GM23338 (cell line): ENCODE measurements around the gene TMEM163. TPM values are rescaled to one million over a fixed set of nuclear protein-coding genes. Genes with fewer than 3 reads are reported as not detected.

Experiments used
- ATAC-seq: fragments of 200-7000 bp; cut with Tn5 transposase; 3 replicates; pipeline ENCODE4 v1.9.1; 2020
- DNase-seq: peaks from one replicate; pipeline ENCODE4 v3.0.0-alpha.2; 2015; ENCODE audit warnings: low spot score
- H2AFZ ChIP-seq: fragments of 200-600 bp; sonication (generic); 2 replicates; pipeline ENCODE4 v1.8.0; 2016; ENCODE audit warnings: antibody characterized with exemption, mild to moderate bottlenecking, moderate library complexity
- H3F3A ChIP-seq: fragments of 200-600 bp; sonication (generic); replicated peaks from 2 replicates; pipeline ENCODE4 v1.8.0; 2017; ENCODE audit warnings: antibody characterized with exemption, mixed run types, low read depth
- H3K27ac ChIP-seq: fragments of 200-600 bp; sonication (generic); 2 replicates; pipeline ENCODE4 v1.6.1; 2016; ENCODE audit warnings: low read depth
- H3K27me3 ChIP-seq: fragments of 200-600 bp; sonication (generic); 2 replicates; pipeline ENCODE4 v1.8.0; 2016; ENCODE audit warnings: mild to moderate bottlenecking, mixed run types, moderate library complexity; ENCODE audit not compliant: insufficient read depth
- H3K36me3 ChIP-seq: fragments of 200-600 bp; sonication (generic); 2 replicates; pipeline ENCODE4 v1.8.0; 2016; ENCODE audit warnings: mild to moderate bottlenecking; ENCODE audit not compliant: insufficient read depth
- H3K4me1 ChIP-seq: fragments of 200-600 bp; sonication (generic); 2 replicates; pipeline ENCODE4 v1.8.0; 2016; ENCODE audit warnings: mild to moderate bottlenecking, moderate library complexity; ENCODE audit not compliant: insufficient read depth
- H3K4me2 ChIP-seq: fragments of 200-600 bp; sonication (generic); 2 replicates; pipeline ENCODE4 v1.7.1; 2017; ENCODE audit warnings: mixed run types
- H3K4me3 ChIP-seq: fragments of 200-600 bp; sonication (generic); 2 replicates; pipeline ENCODE4 v1.6.1; 2016; ENCODE audit warnings: mixed run types
- H3K79me2 ChIP-seq: fragments of 200-600 bp; sonication (generic); replicated peaks from 2 replicates; pipeline ENCODE4 v1.8.0; 2017; ENCODE audit warnings: mild to moderate bottlenecking; ENCODE audit not compliant: insufficient read depth
- H3K9me2 ChIP-seq: fragments of 200-600 bp; sonication (generic); 2 replicates; pipeline ENCODE4 v1.8.0; 2017; ENCODE audit not compliant: insufficient read depth
- H4K20me1 ChIP-seq: fragments of 200-600 bp; sonication (generic); replicated peaks from 2 replicates; pipeline ENCODE4 v1.8.0; 2017; ENCODE audit warnings: mild to moderate bottlenecking; ENCODE audit not compliant: insufficient read depth
- H3K27ac Mint-ChIP-seq: 2 replicates; pipeline ENCODE4 v1.8.0; 2020; ENCODE audit warnings: inconsistent platforms, mild to moderate bottlenecking, moderate library complexity, mixed read lengths
- H3K27me3 Mint-ChIP-seq: 3 replicates; pipeline ENCODE4 v1.8.0; 2022; ENCODE audit warnings: low read depth, mild to moderate bottlenecking, moderate library complexity, mixed read lengths, inconsistent platforms; ENCODE audit not compliant: insufficient read depth, poor library complexity
- H3K36me3 Mint-ChIP-seq: 3 replicates; pipeline ENCODE4 v1.8.0; 2021; ENCODE audit warnings: low read depth, mild to moderate bottlenecking, inconsistent platforms, moderate library complexity, mixed read lengths
- H3K4me1 Mint-ChIP-seq: 3 replicates; pipeline ENCODE4 v1.8.0; 2020; ENCODE audit warnings: mild to moderate bottlenecking, inconsistent platforms, mixed read lengths
- H3K4me3 Mint-ChIP-seq: 3 replicates; pipeline ENCODE4 v1.8.0; 2021; ENCODE audit warnings: moderate library complexity, mild to moderate bottlenecking, inconsistent platforms, mixed read lengths
- H3K9me3 Mint-ChIP-seq: 3 replicates; pipeline ENCODE4 v1.8.0; 2020; ENCODE audit warnings: moderate library complexity, mild to moderate bottlenecking, inconsistent platforms, mixed read lengths
- EZH2phosphoT487 ChIP-seq: fragments of 200-600 bp; sonication (generic); IDR thresholded peaks from one replicate; pipeline ENCODE4 v1.8.1; 2018; ENCODE audit warnings: antibody characterized with exemption; ENCODE audit not compliant: unreplicated experiment
- JUNB ChIP-seq: IDR thresholded peaks from one replicate; pipeline ENCODE4 v1.6.1; 2016; ENCODE audit warnings: antibody characterized with exemption; ENCODE audit not compliant: unreplicated experiment
- NANOG ChIP-seq: IDR thresholded peaks from 2 replicates; pipeline ENCODE4 v1.6.1; 2016; ENCODE audit warnings: antibody characterized with exemption, borderline replicate concordance
- POLR2AphosphoS5 ChIP-seq: IDR thresholded peaks from 2 replicates; pipeline ENCODE4 v1.6.1; 2016; ENCODE audit warnings: antibody characterized with exemption, low read depth
- STAT1 ChIP-seq: IDR thresholded peaks from one replicate; pipeline ENCODE4 v1.6.1; 2016; ENCODE audit warnings: antibody characterized with exemption; ENCODE audit not compliant: unreplicated experiment
- ZNF114 ChIP-seq: fragments of 250-450 bp; sonication (Bioruptor Pico); IDR thresholded peaks from 2 replicates; pipeline ENCODE4 v1.5.0; 2020; ENCODE audit warnings: mild to moderate bottlenecking, moderate library complexity
- polyA plus RNA-seq: library from polyadenylated mRNA; unstranded; fragments of >200 nt; fragmentation: Nextera tagmentation; extraction: Ambion mirVana; gene quantifications from 2 replicates; pipeline ENCODE4 v1.2.1, GENCODE V29; 2016
- total RNA-seq: library from RNA; depleted of rRNA; stranded (reverse); fragments of >200 nt; shearing (Covaris generic); gene quantifications from 2 replicates; pipeline ENCODE4 v1.2.3, GENCODE V29; 2014
- TF ChIP-seq, protein P1 (sequence below): IDR thresholded peaks from one replicate; pipeline ENCODE4 v1.6.1; 2018; ENCODE audit warnings: antibody characterized with exemption; ENCODE audit not compliant: unreplicated experiment
- TF ChIP-seq, protein P2 (sequence below), 2 experiments: fragments of 200-600 bp in 1 of 2; sonication (generic) in 1 of 2; conservative IDR thresholded peaks; 2 replicates each; pipeline versions ENCODE4 v1.5.1 to v1.6.1; 2016 to 2017; ENCODE audit warnings: antibody characterized with exemption in 2 of 2, low read depth in 2 of 2, mild to moderate bottlenecking in 2 of 2, moderate library complexity in 1 of 2
- TF ChIP-seq, protein P3 (sequence below): fragments of 250-450 bp; sonication (Bioruptor Pico); IDR thresholded peaks from 2 replicates; pipeline ENCODE4 v1.5.0; 2020; ENCODE audit warnings: mild to moderate bottlenecking, moderate library complexity

The TMEM163 gene
- total and polyA plus RNA-seq, 2 experiments from 2014 or later, result 1.1 to 1.8 TPM

DNA sequence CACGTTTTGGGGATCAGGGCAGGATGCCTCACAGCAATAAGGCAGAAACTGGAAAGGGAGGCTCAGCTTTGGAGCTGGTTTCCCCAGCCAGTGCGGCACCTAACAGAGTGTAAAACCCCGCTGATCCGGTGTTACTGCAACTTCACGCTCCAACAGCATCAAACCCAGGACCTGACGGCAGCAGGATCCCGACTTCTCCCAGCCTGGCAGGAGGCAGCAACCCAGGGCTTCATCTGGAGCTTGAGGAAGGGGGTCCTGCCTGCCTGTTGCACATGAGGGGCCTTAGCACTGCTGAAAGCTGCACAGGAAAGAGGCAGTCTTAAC, 255.1 kb downstream of the TMEM163 start (continued):
- TF ChIP-seq, protein P1, sequence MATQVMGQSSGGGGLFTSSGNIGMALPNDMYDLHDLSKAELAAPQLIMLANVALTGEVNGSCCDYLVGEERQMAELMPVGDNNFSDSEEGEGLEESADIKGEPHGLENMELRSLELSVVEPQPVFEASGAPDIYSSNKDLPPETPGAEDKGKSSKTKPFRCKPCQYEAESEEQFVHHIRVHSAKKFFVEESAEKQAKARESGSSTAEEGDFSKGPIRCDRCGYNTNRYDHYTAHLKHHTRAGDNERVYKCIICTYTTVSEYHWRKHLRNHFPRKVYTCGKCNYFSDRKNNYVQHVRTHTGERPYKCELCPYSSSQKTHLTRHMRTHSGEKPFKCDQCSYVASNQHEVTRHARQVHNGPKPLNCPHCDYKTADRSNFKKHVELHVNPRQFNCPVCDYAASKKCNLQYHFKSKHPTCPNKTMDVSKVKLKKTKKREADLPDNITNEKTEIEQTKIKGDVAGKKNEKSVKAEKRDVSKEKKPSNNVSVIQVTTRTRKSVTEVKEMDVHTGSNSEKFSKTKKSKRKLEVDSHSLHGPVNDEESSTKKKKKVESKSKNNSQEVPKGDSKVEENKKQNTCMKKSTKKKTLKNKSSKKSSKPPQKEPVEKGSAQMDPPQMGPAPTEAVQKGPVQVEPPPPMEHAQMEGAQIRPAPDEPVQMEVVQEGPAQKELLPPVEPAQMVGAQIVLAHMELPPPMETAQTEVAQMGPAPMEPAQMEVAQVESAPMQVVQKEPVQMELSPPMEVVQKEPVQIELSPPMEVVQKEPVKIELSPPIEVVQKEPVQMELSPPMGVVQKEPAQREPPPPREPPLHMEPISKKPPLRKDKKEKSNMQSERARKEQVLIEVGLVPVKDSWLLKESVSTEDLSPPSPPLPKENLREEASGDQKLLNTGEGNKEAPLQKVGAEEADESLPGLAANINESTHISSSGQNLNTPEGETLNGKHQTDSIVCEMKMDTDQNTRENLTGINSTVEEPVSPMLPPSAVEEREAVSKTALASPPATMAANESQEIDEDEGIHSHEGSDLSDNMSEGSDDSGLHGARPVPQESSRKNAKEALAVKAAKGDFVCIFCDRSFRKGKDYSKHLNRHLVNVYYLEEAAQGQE, result no peak
- TF ChIP-seq POLR2AphosphoS5 (no peak), ZNF114 (CRISPR knock-in tag) (no peak), STAT1 (no peak), NANOG (no peak), EZH2phosphoT487 (no peak), JUNB (no peak)
- TF ChIP-seq, protein P2, sequence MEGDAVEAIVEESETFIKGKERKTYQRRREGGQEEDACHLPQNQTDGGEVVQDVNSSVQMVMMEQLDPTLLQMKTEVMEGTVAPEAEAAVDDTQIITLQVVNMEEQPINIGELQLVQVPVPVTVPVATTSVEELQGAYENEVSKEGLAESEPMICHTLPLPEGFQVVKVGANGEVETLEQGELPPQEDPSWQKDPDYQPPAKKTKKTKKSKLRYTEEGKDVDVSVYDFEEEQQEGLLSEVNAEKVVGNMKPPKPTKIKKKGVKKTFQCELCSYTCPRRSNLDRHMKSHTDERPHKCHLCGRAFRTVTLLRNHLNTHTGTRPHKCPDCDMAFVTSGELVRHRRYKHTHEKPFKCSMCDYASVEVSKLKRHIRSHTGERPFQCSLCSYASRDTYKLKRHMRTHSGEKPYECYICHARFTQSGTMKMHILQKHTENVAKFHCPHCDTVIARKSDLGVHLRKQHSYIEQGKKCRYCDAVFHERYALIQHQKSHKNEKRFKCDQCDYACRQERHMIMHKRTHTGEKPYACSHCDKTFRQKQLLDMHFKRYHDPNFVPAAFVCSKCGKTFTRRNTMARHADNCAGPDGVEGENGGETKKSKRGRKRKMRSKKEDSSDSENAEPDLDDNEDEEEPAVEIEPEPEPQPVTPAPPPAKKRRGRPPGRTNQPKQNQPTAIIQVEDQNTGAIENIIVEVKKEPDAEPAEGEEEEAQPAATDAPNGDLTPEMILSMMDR (conservative IDR thresholded peaks at IDR 0.05; ENCODE audit: low read depth in 2 of 2), result no peak

- peaks cover 8% of the 10 kb centered on the region for H3K4me1 Mint-ChIP-seq
- ATAC-seq (no peak), DNase-seq (no peak)
- no peak overlapping the region for H3K4me3 Mint-ChIP-seq
- H3K27ac Mint-ChIP-seq, result no peak overlapping the region
- Histone ChIP-seq H3F3A (no peaks in the 10 kb centered on the region), H3K9me2 (no peaks in the 10 kb centered on the region), H2AFZ (no peak overlapping the region), H4K20me1 (no peaks in the 10 kb centered on the region), H3K36me3 (no peaks in the 10 kb centered on the region), H3K4me3 (no peak overlapping the region), H3K4me1 (no peaks in the 10 kb centered on the region), H3K4me2 (no peak overlapping the region), H3K79me2 (no peaks in the 10 kb centered on the region), H3K27ac (no peak overlapping the region), H3K27me3 (no peaks in the 10 kb centered on the region)
- no peaks in the 10 kb centered on the region for H3K36me3 Mint-ChIP-seq
- no peaks in the 10 kb centered on the region for H3K9me3 Mint-ChIP-seq
- no peaks in the 10 kb centered on the region for H3K27me3 Mint-ChIP-seq
- TF ChIP-seq, protein P3, sequence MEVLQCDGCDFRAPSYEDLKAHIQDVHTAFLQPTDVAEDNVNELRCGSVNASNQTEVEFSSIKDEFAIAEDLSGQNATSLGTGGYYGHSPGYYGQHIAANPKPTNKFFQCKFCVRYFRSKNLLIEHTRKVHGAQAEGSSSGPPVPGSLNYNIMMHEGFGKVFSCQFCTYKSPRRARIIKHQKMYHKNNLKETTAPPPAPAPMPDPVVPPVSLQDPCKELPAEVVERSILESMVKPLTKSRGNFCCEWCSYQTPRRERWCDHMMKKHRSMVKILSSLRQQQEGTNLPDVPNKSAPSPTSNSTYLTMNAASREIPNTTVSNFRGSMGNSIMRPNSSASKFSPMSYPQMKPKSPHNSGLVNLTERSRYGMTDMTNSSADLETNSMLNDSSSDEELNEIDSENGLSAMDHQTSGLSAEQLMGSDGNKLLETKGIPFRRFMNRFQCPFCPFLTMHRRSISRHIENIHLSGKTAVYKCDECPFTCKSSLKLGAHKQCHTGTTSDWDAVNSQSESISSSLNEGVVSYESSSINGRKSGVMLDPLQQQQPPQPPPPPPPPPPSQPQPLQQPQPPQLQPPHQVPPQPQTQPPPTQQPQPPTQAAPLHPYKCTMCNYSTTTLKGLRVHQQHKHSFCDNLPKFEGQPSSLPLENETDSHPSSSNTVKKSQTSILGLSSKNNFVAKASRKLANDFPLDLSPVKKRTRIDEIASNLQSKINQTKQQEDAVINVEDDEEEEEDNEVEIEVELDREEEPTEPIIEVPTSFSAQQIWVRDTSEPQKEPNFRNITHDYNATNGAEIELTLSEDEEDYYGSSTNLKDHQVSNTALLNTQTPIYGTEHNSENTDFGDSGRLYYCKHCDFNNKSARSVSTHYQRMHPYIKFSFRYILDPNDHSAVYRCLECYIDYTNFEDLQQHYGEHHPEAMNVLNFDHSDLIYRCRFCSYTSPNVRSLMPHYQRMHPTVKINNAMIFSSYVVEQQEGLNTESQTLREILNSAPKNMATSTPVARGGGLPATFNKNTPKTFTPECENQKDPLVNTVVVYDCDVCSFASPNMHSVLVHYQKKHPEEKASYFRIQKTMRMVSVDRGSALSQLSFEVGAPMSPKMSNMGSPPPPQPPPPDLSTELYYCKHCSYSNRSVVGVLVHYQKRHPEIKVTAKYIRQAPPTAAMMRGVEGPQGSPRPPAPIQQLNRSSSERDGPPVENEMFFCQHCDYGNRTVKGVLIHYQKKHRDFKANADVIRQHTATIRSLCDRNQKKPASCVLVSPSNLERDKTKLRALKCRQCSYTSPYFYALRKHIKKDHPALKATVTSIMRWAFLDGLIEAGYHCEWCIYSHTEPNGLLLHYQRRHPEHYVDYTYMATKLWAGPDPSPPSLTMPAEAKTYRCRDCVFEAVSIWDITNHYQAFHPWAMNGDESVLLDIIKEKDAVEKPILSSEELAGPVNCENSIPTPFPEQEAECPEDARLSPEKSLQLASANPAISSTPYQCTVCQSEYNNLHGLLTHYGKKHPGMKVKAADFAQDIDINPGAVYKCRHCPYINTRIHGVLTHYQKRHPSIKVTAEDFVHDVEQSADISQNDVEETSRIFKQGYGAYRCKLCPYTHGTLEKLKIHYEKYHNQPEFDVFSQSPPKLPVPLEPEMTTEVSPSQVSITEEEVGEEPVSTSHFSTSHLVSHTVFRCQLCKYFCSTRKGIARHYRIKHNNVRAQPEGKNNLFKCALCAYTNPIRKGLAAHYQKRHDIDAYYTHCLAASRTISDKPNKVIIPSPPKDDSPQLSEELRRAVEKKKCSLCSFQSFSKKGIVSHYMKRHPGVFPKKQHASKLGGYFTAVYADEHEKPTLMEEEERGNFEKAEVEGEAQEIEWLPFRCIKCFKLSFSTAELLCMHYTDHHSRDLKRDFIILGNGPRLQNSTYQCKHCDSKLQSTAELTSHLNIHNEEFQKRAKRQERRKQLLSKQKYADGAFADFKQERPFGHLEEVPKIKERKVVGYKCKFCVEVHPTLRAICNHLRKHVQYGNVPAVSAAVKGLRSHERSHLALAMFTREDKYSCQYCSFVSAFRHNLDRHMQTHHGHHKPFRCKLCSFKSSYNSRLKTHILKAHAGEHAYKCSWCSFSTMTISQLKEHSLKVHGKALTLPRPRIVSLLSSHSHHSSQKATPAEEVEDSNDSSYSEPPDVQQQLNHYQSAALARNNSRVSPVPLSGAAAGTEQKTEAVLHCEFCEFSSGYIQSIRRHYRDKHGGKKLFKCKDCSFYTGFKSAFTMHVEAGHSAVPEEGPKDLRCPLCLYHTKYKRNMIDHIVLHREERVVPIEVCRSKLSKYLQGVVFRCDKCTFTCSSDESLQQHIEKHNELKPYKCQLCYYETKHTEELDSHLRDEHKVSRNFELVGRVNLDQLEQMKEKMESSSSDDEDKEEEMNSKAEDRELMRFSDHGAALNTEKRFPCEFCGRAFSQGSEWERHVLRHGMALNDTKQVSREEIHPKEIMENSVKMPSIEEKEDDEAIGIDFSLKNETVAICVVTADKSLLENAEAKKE (CRISPR knock-in tag), result no peak
- TF ChIP-seq, protein P1, result no peak
- TF ChIP-seq POLR2AphosphoS5, result no peak
Measured at GRCh38 chr2:134462791-134463698, 255.8 kb downstream of the TMEM163 start.
